K562 (cell line): ENCODE measurements around the gene FGF12. TPM values are rescaled to one million over a fixed set of nuclear protein-coding genes. Genes with fewer than 3 reads are reported as not detected.

ENCODE experiments used
- ATAC-seq: fragments of 200-7000 bp; cut with Tn5 transposase; 3 replicates; pipeline ENCODE4 v1.9.1; 2020; ENCODE audit warnings: moderate library complexity
- BruUV-seq: library from RNA; stranded (reverse); fragments of 400-500 nt; replicated peaks from 2 replicates; lab custom pipeline; 2021; lab: Mats Ljungman, UMichigan
- CTCF ChIA-PET: fragments of 300-600 bp; formaldehyde crosslinking; extraction: SDS; loops from one replicate; lab custom pipeline; 2021; ENCODE audit warnings: low intra/inter-chr PET ratio; lab: Yijun Ruan, JAX
- POLR2A ChIA-PET: fragments of 300-600, 350-650 bp; sonication (Branson Sonifier 250); formaldehyde crosslinking; extraction: SDS; loops from one replicate; lab custom pipeline; 2021; ENCODE audit warnings: antibody characterized with exemption, inconsistent platforms; lab: Yijun Ruan, JAX
- DNase-seq, 4 experiments: peaks; one replicate each; pipeline versions ENCODE4 v3.0.0 to v3.0.0-alpha.2; 2011 to 2018; ENCODE audit warnings: low spot score in 3 of 4, mixed read lengths in 3 of 4; ENCODE audit errors: extremely low read depth in 1 of 4
- FAIRE-seq: peaks from 2 replicates; lab custom pipeline; 2011; peaks lifted over from hg19 to GRCh38; lab: Jason Lieb, UNC
- H2AFZ ChIP-seq: 2 replicates; pipeline ENCODE4 v1.6.0; 2011; ENCODE audit warnings: low read depth, low read length, control low read depth, inconsistent platforms
- H3K27ac ChIP-seq: fragments of 200-600 bp; 3 replicates; pipeline ENCODE4 v1.8.0; 2011; ENCODE audit warnings: low read depth, mild to moderate bottlenecking, control low read depth, inconsistent platforms, low read length, moderate library complexity, mixed read lengths; ENCODE audit errors: extremely low read depth
- H3K27me3 ChIP-seq, 2 experiments: fragments of 300-600 bp in 1 of 2; 2 replicates in 1 of 2; 3 replicates in 1 of 2; pipeline versions ENCODE4 v1.6.0 to v1.8.0; 2011; ENCODE audit warnings: inconsistent platforms in 2 of 2, low read length in 2 of 2, mild to moderate bottlenecking in 1 of 2, mixed read lengths in 1 of 2, moderate library complexity in 1 of 2; ENCODE audit not compliant: control insufficient read depth in 2 of 2, insufficient read depth in 2 of 2
- H3K36me3 ChIP-seq: fragments of 300-600 bp; 3 replicates; pipeline ENCODE4 v1.8.0; 2011; ENCODE audit warnings: mild to moderate bottlenecking, low read length, inconsistent platforms; ENCODE audit not compliant: control insufficient read depth, insufficient read depth
- H3K4me1 ChIP-seq, 2 experiments: fragments of 200-600 bp in 1 of 2; replicated peaks in 1 of 2; 2 replicates in 1 of 2; 3 replicates in 1 of 2; pipeline versions ENCODE4 v1.5.1 to v1.8.0; 2011; ENCODE audit warnings: inconsistent platforms in 2 of 2, low read length in 2 of 2, mild to moderate bottlenecking in 1 of 2, mixed read lengths in 1 of 2, moderate library complexity in 1 of 2; ENCODE audit not compliant: control insufficient read depth in 2 of 2, insufficient read depth in 2 of 2
- H3K4me2 ChIP-seq: 2 replicates; pipeline ENCODE4 v1.6.1; 2011; ENCODE audit warnings: low read length, control low read depth, inconsistent platforms, mixed read lengths; ENCODE audit not compliant: insufficient read depth
- H3K4me3 ChIP-seq: fragments of 200-600 bp; sonication (generic), shearing (Covaris generic); 2 replicates; pipeline ENCODE4 v1.5.1; 2016; ENCODE audit warnings: control low read depth, inconsistent platforms
- H3K79me2 ChIP-seq: fragments of 200-600 bp; 3 replicates; pipeline ENCODE4 v1.8.0; 2011; ENCODE audit warnings: low read length, inconsistent platforms; ENCODE audit not compliant: control insufficient read depth, insufficient read depth
- H3K9ac ChIP-seq, 2 experiments: 2 replicates each; pipeline versions ENCODE4 v1.6.0 to v1.6.1; 2011; ENCODE audit warnings: low read depth in 2 of 2, low read length in 2 of 2, control low read depth in 1 of 2, inconsistent platforms in 1 of 2, mild to moderate bottlenecking in 1 of 2, mixed read lengths in 1 of 2; ENCODE audit not compliant: insufficient read depth in 1 of 2
- H3K9me1 ChIP-seq: one replicate; pipeline ENCODE4 v1.6.0; 2011; ENCODE audit warnings: inconsistent platforms, mild to moderate bottlenecking, low read length, moderate library complexity; ENCODE audit not compliant: control insufficient read depth, insufficient read depth
- H3K9me3 ChIP-seq: replicated peaks from 2 replicates; pipeline ENCODE4 v1.5.1; 2011; ENCODE audit warnings: low read depth, low read length, inconsistent platforms; ENCODE audit not compliant: control insufficient read depth, insufficient read depth
- H4K20me1 ChIP-seq: replicated peaks from 2 replicates; pipeline ENCODE4 v1.6.1; 2011; ENCODE audit warnings: low read length, inconsistent platforms, mixed read lengths; ENCODE audit not compliant: control insufficient read depth, insufficient read depth
- HNRNPK ChIP-seq: fragments of 200-400 bp; formaldehyde crosslinking; IDR thresholded peaks from one replicate; pipeline ENCODE4 v1.6.1; 2018; ENCODE audit warnings: mild to moderate bottlenecking, low read depth, low read length; ENCODE audit not compliant: poor library complexity, severe bottlenecking
- NCOA2 ChIP-seq, 2 experiments: fragments of 450-650 bp; IDR thresholded peaks; 2 replicates each; pipeline ENCODE4 v1.6.1; 2018; ENCODE audit warnings: mild to moderate bottlenecking in 2 of 2, moderate library complexity in 1 of 2; ENCODE audit not compliant: partially characterized antibody in 2 of 2
- PTRF ChIP-seq: fragments of 450-650 bp; IDR thresholded peaks from 2 replicates; pipeline ENCODE4 v1.6.1; 2016; ENCODE audit warnings: mild to moderate bottlenecking, missing genetic modification characterization, missing compliant biosample characterization
- PYGO2 ChIP-seq: fragments of 450-650 bp; IDR thresholded peaks from 2 replicates; pipeline ENCODE4 v1.6.1; 2016; ENCODE audit warnings: mild to moderate bottlenecking, missing genetic modification characterization, moderate library complexity, missing compliant biosample characterization
- SMAD1 ChIP-seq: fragments of 150-350 bp; IDR thresholded peaks from 2 replicates; pipeline ENCODE4 v1.6.1; 2014; ENCODE audit warnings: low read length, low read depth; ENCODE audit not compliant: partially characterized antibody
- TCF7 ChIP-seq: sonication (generic); IDR thresholded peaks from 2 replicates; pipeline ENCODE4 v1.6.1; 2016; ENCODE audit warnings: antibody characterized with exemption, borderline replicate concordance
- ZNF586 ChIP-seq: fragments of 450-650 bp; formaldehyde crosslinking; conservative IDR thresholded peaks from 2 replicates; pipeline ENCODE4 v1.4.0; 2020; ENCODE audit warnings: mild to moderate bottlenecking, moderate library complexity
- WGBS: fragments of 100-300 bp; shearing (Covaris generic); methylation state at CpG from one replicate; pipeline ENCODE4 v1.1.6; 2016; ENCODE audit warnings: low coverage, mixed read lengths; ENCODE audit not compliant: insufficient coverage; ENCODE audit errors: missing lambda C conversion rate; 5-methylcytosine and 5-hydroxymethylcytosine counted together
- in situ Hi-C: fragments of 300-500 bp; cut with MboI; formaldehyde crosslinking; loops from 4 replicates; pipeline ENCODE4 v1.15.0; 2018; ENCODE audit warnings: inconsistent platforms, mixed read lengths
- intact Hi-C: fragments of 100-400 bp; cut with micrococcal nuclease; formaldehyde crosslinking; loops from 2 replicates; pipeline ENCODE4 v1.14.2; 2022
- polyA plus RNA-seq, 8 experiments: library from polyadenylated mRNA; depleted of rRNA in 4 of 8; stranded (reverse) in 5 of 8; unstranded in 3 of 8; fragments of >200 nt; fragmentation: Nextera tagmentation in 2 of 8; fragmentation: Illumina TruSeq in 1 of 8; extraction: Ambion mirVana in 2 of 8; extraction: Trizol in 1 of 8; gene quantifications; 2 replicates each; pipeline versions ENCODE4 v1.2.1 to v1.2.3, GENCODE V29; 2011 to 2014; ENCODE audit warnings: inconsistent platforms in 1 of 8, missing spikeins in 1 of 8
- total RNA-seq, 7 experiments: library from RNA; depleted of rRNA in 6 of 7; stranded (reverse); fragments of >200 nt in 6 of 7; fragmentation: Illumina TruSeq in 2 of 7; extraction: Trizol in 2 of 7; gene quantifications; 2 replicates each; pipeline versions ENCODE4 v1.2.1 to v1.2.3, GENCODE V29; 2011 to 2021; ENCODE audit warnings: low replicate concordance in 1 of 7
- TF ChIP-seq, protein P1 (sequence below): fragments of 450-650 bp; formaldehyde crosslinking; IDR thresholded peaks from 2 replicates; pipeline ENCODE4 v1.4.0; 2020; ENCODE audit warnings: mild to moderate bottlenecking, moderate library complexity

The FGF12 gene
- total and polyA plus RNA-seq, 9 of the 15 experiments (the other 6 are each of a cell fraction or from before 2014, with no cell fraction given): not detected

DNA sequence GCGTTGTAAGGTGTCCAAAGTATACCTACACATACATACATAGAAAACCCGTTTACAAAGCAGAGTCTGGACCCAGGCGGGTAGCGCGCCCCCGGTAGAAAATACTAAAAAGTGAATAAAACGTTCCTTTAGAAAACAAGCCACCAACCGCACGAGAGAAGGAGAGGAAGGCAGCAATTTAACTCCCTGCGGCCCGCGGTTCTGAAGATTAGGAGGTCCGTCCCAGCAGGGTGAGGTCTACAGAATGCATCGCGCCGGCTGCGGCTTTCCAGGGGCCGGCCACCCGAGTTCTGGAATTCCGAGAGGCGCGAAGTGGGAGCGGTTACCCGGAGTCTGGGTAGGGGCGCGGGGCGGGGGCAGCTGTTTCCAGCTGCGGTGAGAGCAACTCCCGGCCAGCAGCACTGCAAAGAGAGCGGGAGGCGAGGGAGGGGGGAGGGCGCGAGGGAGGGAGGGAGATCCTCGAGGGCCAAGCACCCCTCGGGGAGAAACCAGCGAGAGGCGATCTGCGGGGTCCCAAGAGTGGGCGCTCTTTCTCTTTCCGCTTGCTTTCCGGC is 318.6 kb downstream of the FGF12 start:
- WGBS: 8% methylated on average over 31 of the region's 41 CpGs
- no TSS peak for BruUV-seq
- no peak overlapping the region for H3K4me2 ChIP-seq
- POLR2A ChIA-PET: no interaction called here
- H3K79me2 ChIP-seq: no peaks in the 10 kb centered on the region
- FAIRE-seq: no peak
- in situ Hi-C loops: no loop called here
- intact Hi-C loops: no loop called here
- CTCF ChIA-PET: no interaction called here
- H3K9me1 ChIP-seq: no peaks in the 10 kb centered on the region
- H3K27me3 ChIP-seq: no peaks in the 10 kb centered on the region
- no peaks in the 10 kb centered on the region for H3K4me1 ChIP-seq
- TF ChIP-seq NCOA2 (IDR thresholded peaks at IDR 0.05; ENCODE audit: partially characterized antibody in 2 of 2) (no peak), TCF7 (no peak), PTRF (tag) (no peak), PYGO2 (tag) (no peak), HNRNPK (no peak), ZNF586 (CRISPR knock-in tag) (no peak), SMAD1 (no peak)
- TF ChIP-seq, protein P1, sequence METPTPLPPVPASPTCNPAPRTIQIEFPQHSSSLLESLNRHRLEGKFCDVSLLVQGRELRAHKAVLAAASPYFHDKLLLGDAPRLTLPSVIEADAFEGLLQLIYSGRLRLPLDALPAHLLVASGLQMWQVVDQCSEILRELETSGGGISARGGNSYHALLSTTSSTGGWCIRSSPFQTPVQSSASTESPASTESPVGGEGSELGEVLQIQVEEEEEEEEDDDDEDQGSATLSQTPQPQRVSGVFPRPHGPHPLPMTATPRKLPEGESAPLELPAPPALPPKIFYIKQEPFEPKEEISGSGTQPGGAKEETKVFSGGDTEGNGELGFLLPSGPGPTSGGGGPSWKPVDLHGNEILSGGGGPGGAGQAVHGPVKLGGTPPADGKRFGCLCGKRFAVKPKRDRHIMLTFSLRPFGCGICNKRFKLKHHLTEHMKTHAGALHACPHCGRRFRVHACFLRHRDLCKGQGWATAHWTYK: no peak
- H3K36me3 ChIP-seq: no peaks in the 10 kb centered on the region
- no peak overlapping the region for H3K4me3 ChIP-seq
- H3K27ac ChIP-seq: no peak overlapping the region
- no peak overlapping the region for H2AFZ ChIP-seq
- DNase-seq: no peak
- H3K9me3 ChIP-seq: no peaks in the 10 kb centered on the region
- no peak overlapping the region for H3K9ac ChIP-seq
- H4K20me1 ChIP-seq: no peaks in the 10 kb centered on the region
- ATAC-seq: no peak
